Skeletal muscle tissue (tissue), 4 donors: ENCODE data around the gene SEC22A. TPM values are rescaled to one million over a fixed set of nuclear protein-coding genes. Genes with fewer than 3 reads are reported as not detected.

Experiments
- H3K27ac ChIP-seq: one replicate; pipeline ENCODE4 v1.7.0; 2013; ENCODE audit warnings: mild to moderate bottlenecking, low read depth, low read length, inconsistent platforms
- H3K27me3 ChIP-seq, 3 donors: one replicate each; pipeline ENCODE4 v1.7.0; 2013; ENCODE audit warnings: low read length in 3 of 3; ENCODE audit not compliant: control insufficient read depth in 3 of 3, insufficient read depth in 3 of 3
- H3K36me3 ChIP-seq, 3 donors: one replicate each; pipeline ENCODE4 v1.7.0; 2013; ENCODE audit warnings: low read length in 3 of 3; ENCODE audit not compliant: control insufficient read depth in 3 of 3, insufficient read depth in 3 of 3
- H3K4me1 ChIP-seq, 3 donors: one replicate each; pipeline ENCODE4 v1.7.0; 2013; ENCODE audit warnings: low read length in 3 of 3, mild to moderate bottlenecking in 3 of 3; ENCODE audit not compliant: control insufficient read depth in 3 of 3, insufficient read depth in 3 of 3
- H3K4me3 ChIP-seq, 3 donors: one replicate each; pipeline ENCODE4 v1.7.0; 2013; ENCODE audit warnings: low read length in 3 of 3
- H3K9ac ChIP-seq, 3 donors: one replicate each; pipeline ENCODE4 v1.7.0; 2013; ENCODE audit warnings: low read length in 3 of 3, mild to moderate bottlenecking in 3 of 3, moderate library complexity in 2 of 3, low read depth in 1 of 3
- H3K9me3 ChIP-seq, 3 donors: one replicate each; pipeline ENCODE4 v1.7.0; 2013; ENCODE audit warnings: low read length in 3 of 3; ENCODE audit not compliant: control insufficient read depth in 3 of 3
- total RNA-seq: library from RNA; depleted of rRNA; stranded (reverse); fragments of >200 nt; gene quantifications from one replicate; pipeline ENCODE4 v1.2.3, GENCODE V29; 2014
- donor health status: Osteomylitis.

Gene SEC22A
- total RNA-seq, 1 donor from 2014 or later, result 54.8 TPM

DNA sequence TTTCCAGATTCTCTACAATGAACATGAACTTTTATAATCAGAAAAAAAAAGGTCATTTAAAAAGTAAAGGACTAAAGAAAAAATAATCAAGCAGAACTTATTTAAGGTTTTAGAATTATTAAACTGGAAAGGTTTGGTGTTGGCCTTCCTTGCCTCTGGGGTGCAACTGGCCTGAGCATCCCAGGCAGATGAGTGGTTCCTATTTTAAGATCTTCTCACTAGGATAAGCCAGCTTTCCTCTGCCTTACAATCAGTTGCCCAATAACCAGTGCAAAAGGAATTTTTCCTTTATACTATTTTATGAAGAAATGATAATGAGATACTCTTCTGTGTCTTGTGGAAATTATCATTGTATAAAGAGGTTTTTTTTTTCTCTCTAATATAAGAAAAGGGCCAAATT lies 56.6 kb downstream of the SEC22A start:
- H3K36me3 ChIP-seq, result peaks cover 0 to 9% (median 4%) of the 10 kb centered on the region in 3 donors
- no peaks in the 10 kb centered on the region for H3K27me3 ChIP-seq
- no peak overlapping the region for H3K4me3 ChIP-seq

DNA sequence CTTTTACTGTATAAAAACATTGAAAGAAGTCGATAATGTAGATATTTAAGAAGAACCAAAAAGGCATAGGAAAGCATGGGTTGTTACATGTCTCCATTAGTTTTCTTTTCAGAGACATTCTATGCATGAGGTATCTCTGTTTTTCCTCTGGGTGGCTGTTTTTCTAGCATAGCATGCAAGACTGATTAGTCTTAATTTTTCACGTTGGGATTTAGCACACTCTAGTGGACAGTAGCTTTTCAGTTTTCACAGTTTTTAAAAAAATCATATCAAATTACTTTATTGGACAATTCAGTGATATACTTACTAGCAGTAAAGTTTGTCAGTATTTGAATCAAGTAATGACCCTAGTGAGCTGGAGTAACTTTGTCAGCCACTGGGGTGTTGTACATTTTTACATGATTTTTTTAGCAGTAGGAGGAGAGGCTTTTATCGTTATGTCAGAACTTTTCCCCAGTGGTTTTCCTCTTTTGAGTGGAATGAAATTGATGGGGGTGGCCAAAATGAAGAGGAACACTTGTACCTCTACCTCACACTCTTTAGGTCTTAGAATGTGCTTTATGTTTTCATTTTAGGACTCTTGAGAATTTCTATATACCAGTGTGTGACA lies 57.2 kb downstream of the SEC22A start:
- H3K9me3 ChIP-seq, result no peaks in the 10 kb centered on the region
- H3K4me3 ChIP-seq, result no peak overlapping the region
- no peak overlapping the region for H3K9ac ChIP-seq
- H3K36me3 ChIP-seq, result peaks cover 0 to 9% (median 4%) of the 10 kb centered on the region in 3 donors
- H3K4me1 ChIP-seq, result no peaks in the 10 kb centered on the region
- no peaks in the 10 kb centered on the region for H3K27me3 ChIP-seq
- no peak overlapping the region for H3K27ac ChIP-seq

More for the DNA sequence above, 56.6 kb downstream of the SEC22A start:
- no peaks in the 10 kb centered on the region for H3K4me1 ChIP-seq
- no peaks in the 10 kb centered on the region for H3K9me3 ChIP-seq
- H3K9ac ChIP-seq, result no peak overlapping the region
- no peak overlapping the region for H3K27ac ChIP-seq

DNA sequence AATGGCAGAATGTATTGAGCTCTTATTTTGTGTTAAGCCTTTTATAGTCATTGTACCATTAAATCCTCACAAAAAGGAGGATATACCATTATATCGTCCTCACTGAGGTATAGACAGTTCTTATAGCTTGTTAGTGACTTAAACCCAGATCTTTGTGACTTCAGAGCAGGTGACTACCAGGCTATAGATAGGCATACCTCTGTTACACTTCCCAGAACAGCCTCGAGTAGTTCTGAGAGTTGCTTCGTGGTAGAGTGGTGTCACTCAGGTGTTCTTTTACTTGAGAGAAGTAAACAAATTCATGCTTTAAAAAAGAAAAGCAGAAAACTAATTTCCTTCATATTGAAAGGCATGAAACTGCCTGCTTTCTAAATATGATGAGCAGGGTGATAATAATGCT lies 59.9 kb downstream of the SEC22A start:
- H3K4me3 ChIP-seq, result no peak overlapping the region
- H3K9me3 ChIP-seq, result no peaks in the 10 kb centered on the region
- H3K9ac ChIP-seq, result no peak overlapping the region
- no peaks in the 10 kb centered on the region for H3K4me1 ChIP-seq
- no peaks in the 10 kb centered on the region for H3K27me3 ChIP-seq
- H3K27ac ChIP-seq, result no peak overlapping the region
- peaks cover 0 to 11% (median 4%) of the 10 kb centered on the region in 3 donors for H3K36me3 ChIP-seq

DNA sequence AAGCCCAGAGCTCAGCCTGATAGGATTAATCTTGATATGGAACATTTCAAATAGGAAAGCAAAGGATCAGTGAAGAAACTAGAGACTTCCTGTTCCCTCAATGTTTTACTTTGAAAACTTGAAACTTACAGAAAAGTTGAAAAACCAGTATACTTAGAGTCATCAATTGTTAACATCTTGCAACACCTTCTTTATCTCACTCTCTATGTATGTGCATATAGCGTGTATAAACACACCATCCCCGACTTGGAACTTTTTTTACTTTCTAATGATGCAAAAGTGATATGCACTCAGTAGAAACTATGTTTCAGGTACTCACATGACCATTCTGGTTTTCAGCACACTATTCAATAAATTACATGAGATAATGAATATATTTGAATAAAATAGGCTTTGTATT lies 60.5 kb downstream of the SEC22A start:
- H3K9me3 ChIP-seq, result no peaks in the 10 kb centered on the region
- H3K9ac ChIP-seq, result no peak overlapping the region
- H3K27ac ChIP-seq, result no peak overlapping the region
- no peaks in the 10 kb centered on the region for H3K27me3 ChIP-seq
- no peaks in the 10 kb centered on the region for H3K4me1 ChIP-seq
- peaks cover 0 to 11% (median 4%) of the 10 kb centered on the region in 3 donors for H3K36me3 ChIP-seq
- no peak overlapping the region for H3K4me3 ChIP-seq

DNA sequence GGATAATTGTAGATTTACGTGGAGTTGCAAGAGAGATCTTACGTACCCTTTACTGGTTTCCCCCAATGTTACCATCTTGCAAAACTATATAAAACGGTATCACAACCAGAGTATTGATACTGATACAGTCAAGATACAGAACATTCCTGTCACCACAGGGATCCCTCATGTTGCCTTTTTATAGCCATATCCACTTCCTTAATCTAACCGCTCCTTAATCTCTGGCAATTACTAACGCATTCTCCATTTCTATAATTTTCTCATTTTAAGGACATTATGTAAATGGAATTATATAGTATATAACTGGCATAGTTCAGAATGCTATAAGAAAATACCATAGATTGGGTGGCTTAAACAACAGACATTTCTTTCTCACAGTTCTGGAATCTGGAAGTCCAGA lies 61.1 kb downstream of the SEC22A start:
- Histone ChIP-seq H3K27me3 (no peaks in the 10 kb centered on the region), H3K27ac (no peak overlapping the region), H3K36me3 (peaks cover 0 to 11% (median 4%) of the 10 kb centered on the region in 3 donors), H3K4me1 (no peaks in the 10 kb centered on the region), H3K4me3 (no peak overlapping the region), H3K9ac (no peak overlapping the region), H3K9me3 (no peaks in the 10 kb centered on the region)

DNA sequence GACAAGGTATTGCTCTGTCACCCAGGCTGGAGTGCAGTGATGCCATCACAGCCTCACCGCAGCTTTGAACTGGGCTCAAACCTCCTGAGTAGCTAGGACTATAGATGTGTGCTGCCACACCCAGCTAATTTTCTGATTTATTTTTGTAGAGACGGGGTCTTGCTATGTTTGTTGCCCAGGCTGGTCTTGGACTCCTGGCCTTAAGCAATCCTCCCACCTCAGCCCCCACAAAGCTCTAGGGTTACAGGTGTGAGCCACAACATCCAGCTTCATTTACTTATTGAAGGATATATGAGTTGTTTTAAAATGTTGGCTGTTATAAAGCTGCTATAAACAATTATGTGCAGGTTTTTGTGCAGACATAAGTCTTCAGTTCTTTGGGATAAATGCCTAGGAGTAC lies 62.2 kb downstream of the SEC22A start:
- H3K4me3 ChIP-seq, result no peak overlapping the region
- H3K9me3 ChIP-seq, result no peaks in the 10 kb centered on the region
- H3K27me3 ChIP-seq, result no peaks in the 10 kb centered on the region
- H3K9ac ChIP-seq, result no peak overlapping the region
- H3K36me3 ChIP-seq, result peaks cover 0 to 11% (median 4%) of the 10 kb centered on the region in 3 donors
- no peaks in the 10 kb centered on the region for H3K4me1 ChIP-seq
- no peak overlapping the region for H3K27ac ChIP-seq

DNA sequence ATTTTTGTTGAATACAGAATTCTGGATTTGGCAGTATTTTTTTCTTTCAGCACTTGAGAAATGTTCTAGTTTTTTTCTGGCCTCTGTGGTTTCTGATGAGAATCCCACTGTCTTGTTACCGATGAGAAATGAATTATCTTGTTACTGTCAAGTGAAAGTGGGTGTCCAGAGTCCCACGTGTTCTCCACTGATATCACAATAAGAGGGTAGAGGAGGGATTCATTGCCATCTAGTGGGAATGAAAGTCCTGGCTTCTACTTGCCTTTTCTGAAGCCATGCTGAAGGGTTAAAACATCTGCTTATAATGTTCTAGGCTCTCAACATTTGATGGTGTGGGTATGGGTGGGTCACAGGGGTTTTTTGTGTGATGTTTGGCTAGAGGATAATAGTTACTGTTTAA lies 66.1 kb downstream of the SEC22A start:
- no peak overlapping the region for H3K27ac ChIP-seq
- H3K36me3 ChIP-seq, result peaks cover 0 to 2% (median 0%) of the 10 kb centered on the region in 3 donors
- H3K27me3 ChIP-seq, result no peaks in the 10 kb centered on the region
- H3K9me3 ChIP-seq, result no peaks in the 10 kb centered on the region
- no peak overlapping the region for H3K9ac ChIP-seq
- H3K4me1 ChIP-seq, result peaks cover 0 to 6% (median 3%) of the 10 kb centered on the region in 3 donors
- H3K4me3 ChIP-seq, result no peak overlapping the region

DNA sequence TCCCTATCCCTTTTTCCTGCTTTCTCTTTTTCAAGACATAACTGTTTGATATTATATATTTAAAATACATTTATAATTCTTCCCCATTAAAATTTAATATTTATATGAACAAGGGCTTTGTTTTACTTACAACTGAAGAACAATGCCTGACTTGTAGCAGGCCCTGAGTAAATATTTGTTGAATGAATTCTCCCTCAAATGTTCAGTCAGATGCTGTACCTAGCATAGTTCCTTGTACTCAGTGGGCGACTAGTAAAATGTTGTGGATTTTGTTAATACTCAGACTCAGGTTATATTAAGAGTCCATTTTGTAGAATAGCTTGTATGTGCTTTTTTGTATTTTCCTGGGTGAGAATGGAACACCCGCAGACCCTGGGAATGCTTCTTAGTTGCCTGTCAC lies 69.1 kb downstream of the SEC22A start:
- no peaks in the 10 kb centered on the region for H3K36me3 ChIP-seq
- H3K4me1 ChIP-seq, result peaks cover 0 to 10% (median 3%) of the 10 kb centered on the region in 3 donors
- no peaks in the 10 kb centered on the region for H3K27me3 ChIP-seq
- H3K9ac ChIP-seq, result no peak overlapping the region
- no peaks in the 10 kb centered on the region for H3K9me3 ChIP-seq
- no peak overlapping the region for H3K27ac ChIP-seq
- no peak overlapping the region for H3K4me3 ChIP-seq

DNA sequence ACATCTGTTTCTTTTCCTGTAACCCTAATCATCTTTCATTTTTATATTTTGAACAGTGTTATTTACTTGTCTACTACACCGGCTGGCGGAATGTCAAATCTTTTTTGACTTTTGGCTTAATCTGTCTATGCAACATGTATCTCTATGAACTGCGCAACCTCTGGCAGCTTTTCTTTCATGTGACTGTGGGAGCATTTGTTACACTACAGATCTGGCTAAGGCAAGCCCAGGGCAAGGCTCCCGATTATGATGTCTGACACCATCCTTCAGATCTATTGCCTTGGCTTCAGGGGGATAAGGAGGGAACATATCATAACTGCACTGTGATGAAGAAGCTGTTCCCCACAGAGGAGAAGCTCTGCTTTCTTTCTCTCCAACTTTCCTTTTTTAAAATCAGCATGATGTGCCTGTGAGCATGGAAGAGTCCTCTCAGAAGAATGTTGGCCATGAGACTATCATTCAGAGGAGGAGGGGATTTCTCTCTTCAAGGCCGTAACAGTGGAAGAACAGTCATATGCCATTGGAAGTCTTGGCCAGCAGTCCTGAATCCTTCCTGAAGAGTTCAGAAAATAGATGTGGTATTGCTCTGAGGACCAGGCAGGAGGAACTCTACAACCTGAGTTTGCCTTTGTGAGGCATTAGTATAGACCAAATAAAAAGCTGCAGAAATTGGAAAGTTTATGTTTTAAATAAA lies 69.9 kb downstream of the SEC22A start:
- no peak overlapping the region for H3K9ac ChIP-seq
- no peaks in the 10 kb centered on the region for H3K9me3 ChIP-seq
- H3K36me3 ChIP-seq, result no peaks in the 10 kb centered on the region
- no peak overlapping the region for H3K4me3 ChIP-seq
- H3K27me3 ChIP-seq, result no peaks in the 10 kb centered on the region
- peaks cover 0 to 10% (median 3%) of the 10 kb centered on the region in 3 donors for H3K4me1 ChIP-seq
- no peak overlapping the region for H3K27ac ChIP-seq

DNA sequence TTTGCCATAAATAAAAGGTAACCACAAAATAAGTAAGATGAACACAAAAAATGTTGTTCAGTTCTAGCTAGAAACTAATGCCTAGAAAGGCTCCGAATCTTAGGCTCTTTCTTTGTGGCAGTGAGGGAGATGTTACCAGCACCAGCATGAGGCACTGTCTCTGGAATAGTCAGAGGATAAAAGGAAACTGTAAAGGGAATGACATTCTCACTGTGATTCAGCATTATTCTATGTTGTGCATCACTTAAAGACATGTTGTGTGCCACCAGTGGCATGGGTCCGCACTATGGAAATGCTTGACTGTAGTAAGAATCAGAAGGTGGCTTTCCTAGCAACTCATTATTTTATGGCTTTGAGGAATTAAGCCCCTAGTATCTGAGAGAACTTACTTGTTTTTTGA lies 70.8 kb downstream of the SEC22A start:
- Histone ChIP-seq H3K9ac (no peak overlapping the region), H3K27ac (no peak overlapping the region), H3K27me3 (no peaks in the 10 kb centered on the region), H3K4me1 (peaks cover 0 to 10% (median 3%) of the 10 kb centered on the region in 3 donors), H3K4me3 (no peak overlapping the region), H3K36me3 (no peaks in the 10 kb centered on the region), H3K9me3 (no peaks in the 10 kb centered on the region)
